Measurements from ENCODE around the gene CDSN. TPM values are rescaled to one million over a fixed set of nuclear protein-coding genes. Genes with fewer than 3 reads are reported as not detected.

The CDSN gene
- polyA plus RNA-seq, 3 donors from 2014 or later = not detected

GRCh38 chr6:31138982-31139381, 18.7 kb upstream of the CDSN start, which contains the start of gene PSORS1C2:
Gene PSORS1C2, minus strand, starts transcription at chr6:31139066. Its CDS starts 40 bp downstream, at chr6:31139026.
- H3K27me3 Mint-ChIP-seq (ENCODE audit: low read depth in 3 of 3) = no peaks in the 10 kb centered on the region
- peak within 1 kb of the TSS in 3 of 5 donors; percentile 77 to 92 (median 78) for H3K4me3 Mint-ChIP-seq
- peak within 1 kb of the TSS in 1 of 6 donors; percentile 88 for H3K27ac Mint-ChIP-seq
- H3K36me3 Mint-ChIP-seq = peaks cover 0 to 4% (median 0%) of the 10 kb centered on the region in 3 donors
- H3K4me1 Mint-ChIP-seq = peaks cover 6 to 7% of the 10 kb centered on the region in 2 donors
- no peak for DNase-seq
- no peaks in the 10 kb centered on the region for H3K9me3 Mint-ChIP-seq

- Mint-ChIP-seq H3K36me3 (no peaks in the 10 kb centered on the region), H3K27ac (no peak overlapping the region), H3K27me3 (ENCODE audit: low read depth in 3 of 3) (no peaks in the 10 kb centered on the region), H3K9me3 (no peaks in the 10 kb centered on the region), H3K4me1 (peaks cover 6 to 7% of the 10 kb centered on the region in 2 donors), H3K4me3 (no peak overlapping the region)
- DNase-seq = no peak
These were observed 15.5 kb upstream of the CDSN start for GRCh38 chr6:31135710-31136109.

GRCh38 chr6:31132806-31133205, 12.6 kb upstream of the CDSN start:
- Mint-ChIP-seq H3K36me3 (no peaks in the 10 kb centered on the region), H3K27ac (no peak overlapping the region), H3K4me3 (no peak overlapping the region), H3K27me3 (ENCODE audit: low read depth in 3 of 3) (peaks cover 2 to 5% (median 5%) of the 10 kb centered on the region in 3 donors), H3K9me3 (no peaks in the 10 kb centered on the region), H3K4me1 (peaks cover 3 to 6% of the 10 kb centered on the region in 2 donors)
- no peak for DNase-seq

- no peak for DNase-seq
- Mint-ChIP-seq H3K27ac (no peak overlapping the region), H3K27me3 (ENCODE audit: low read depth in 3 of 3) (peaks cover 4 to 5% (median 5%) of the 10 kb centered on the region in 3 donors), H3K36me3 (no peaks in the 10 kb centered on the region), H3K4me1 (no peaks in the 10 kb centered on the region), H3K4me3 (no peak overlapping the region), H3K9me3 (no peaks in the 10 kb centered on the region)
These were observed 11.3 kb upstream of the CDSN start for GRCh38 chr6:31131595-31131994.

GRCh38 chr6:31130751-31131150, 10.5 kb upstream of the CDSN start:
- H3K27me3 Mint-ChIP-seq (ENCODE audit: low read depth in 3 of 3) = peaks cover 5 to 6% (median 5%) of the 10 kb centered on the region in 3 donors
- H3K9me3 Mint-ChIP-seq = no peaks in the 10 kb centered on the region
- H3K4me3 Mint-ChIP-seq = no peak overlapping the region
- H3K4me1 Mint-ChIP-seq = no peaks in the 10 kb centered on the region
- DNase-seq = no peak
- H3K36me3 Mint-ChIP-seq = no peaks in the 10 kb centered on the region
- H3K27ac Mint-ChIP-seq = no peak overlapping the region

GRCh38 chr6:31129130-31129529, 8.9 kb upstream of the CDSN start:
- Mint-ChIP-seq H3K4me1 (no peaks in the 10 kb centered on the region), H3K9me3 (no peaks in the 10 kb centered on the region), H3K4me3 (no peak overlapping the region), H3K27ac (no peak overlapping the region), H3K27me3 (ENCODE audit: low read depth in 3 of 3) (peaks cover 5 to 6% (median 5%) of the 10 kb centered on the region in 3 donors), H3K36me3 (no peaks in the 10 kb centered on the region)
- no peak for DNase-seq

- Mint-ChIP-seq H3K27ac (no peak overlapping the region), H3K9me3 (no peaks in the 10 kb centered on the region), H3K4me1 (no peaks in the 10 kb centered on the region)
These were observed 7.9 kb upstream of the CDSN start for GRCh38 chr6:31128093-31128676.

GRCh38 chr6:31126396-31127175, 6.3 kb upstream of the CDSN start:
- no peak overlapping the region for H3K27ac Mint-ChIP-seq
- H3K27me3 Mint-ChIP-seq (ENCODE audit: low read depth in 3 of 3) = peaks cover 5 to 10% (median 8%) of the 10 kb centered on the region in 3 donors
- H3K9me3 Mint-ChIP-seq = no peaks in the 10 kb centered on the region
- H3K4me3 Mint-ChIP-seq = no peak overlapping the region
- H3K4me1 Mint-ChIP-seq = no peaks in the 10 kb centered on the region
- H3K36me3 Mint-ChIP-seq = no peaks in the 10 kb centered on the region
- DNase-seq = no peak

More at GRCh38 chr6:31128093-31128676, 7.9 kb upstream of the CDSN start:
- H3K36me3 Mint-ChIP-seq = no peaks in the 10 kb centered on the region
- H3K27me3 Mint-ChIP-seq (ENCODE audit: low read depth in 3 of 3) = peaks cover 5 to 6% (median 5%) of the 10 kb centered on the region in 3 donors
- no peak overlapping the region for H3K4me3 Mint-ChIP-seq
- peak; percentile 38 to 49 (median 42) for DNase-seq

GRCh38 chr6:31125586-31126363, 5.5 kb upstream of the CDSN start:
- H3K27ac Mint-ChIP-seq = no peak overlapping the region
- no peak overlapping the region for H3K4me3 Mint-ChIP-seq
- DNase-seq = no peak

GRCh38 chr6:31125162-31125561, 4.9 kb upstream of the CDSN start:
- Mint-ChIP-seq H3K27me3 (ENCODE audit: low read depth in 3 of 3) (peaks cover 5 to 10% (median 8%) of the 10 kb centered on the region in 3 donors), H3K9me3 (no peaks in the 10 kb centered on the region), H3K4me3 (no peak overlapping the region), H3K4me1 (no peaks in the 10 kb centered on the region), H3K36me3 (no peaks in the 10 kb centered on the region), H3K27ac (no peak overlapping the region)
- no peak for DNase-seq

More at GRCh38 chr6:31125586-31126363, 5.5 kb upstream of the CDSN start:
- Mint-ChIP-seq H3K4me1 (no peaks in the 10 kb centered on the region), H3K27me3 (ENCODE audit: low read depth in 3 of 3) (peaks cover 5 to 10% (median 8%) of the 10 kb centered on the region in 3 donors), H3K36me3 (no peaks in the 10 kb centered on the region), H3K9me3 (no peaks in the 10 kb centered on the region)

GRCh38 chr6:31122791-31123706, 2.8 kb upstream of the CDSN start:
- Mint-ChIP-seq H3K27ac (no peak overlapping the region), H3K27me3 (ENCODE audit: low read depth in 3 of 3) (peaks cover 1 to 18% (median 9%) of the 10 kb centered on the region in 3 donors), H3K36me3 (no peaks in the 10 kb centered on the region), H3K4me3 (no peak overlapping the region), H3K4me1 (no peaks in the 10 kb centered on the region), H3K9me3 (no peaks in the 10 kb centered on the region)
- DNase-seq = no peak

- Mint-ChIP-seq H3K4me3 (no peak overlapping the region), H3K27ac (no peak overlapping the region), H3K27me3 (ENCODE audit: low read depth in 3 of 3) (peaks cover 0 to 23% (median 7%) of the 10 kb centered on the region in 3 donors), H3K9me3 (no peaks in the 10 kb centered on the region), H3K36me3 (no peaks in the 10 kb centered on the region), H3K4me1 (no peaks in the 10 kb centered on the region)
- no peak for DNase-seq
These were observed 1.0 kb upstream of the CDSN start for GRCh38 chr6:31121131-31121790.

- Mint-ChIP-seq H3K27ac (no peak overlapping the region), H3K36me3 (no peaks in the 10 kb centered on the region)
These were observed 2.1 kb downstream of the CDSN start for GRCh38 chr6:31118178-31118577.

More at GRCh38 chr6:31118178-31118577, 2.1 kb downstream of the CDSN start:
- Mint-ChIP-seq H3K4me3 (no peak overlapping the region), H3K4me1 (no peaks in the 10 kb centered on the region), H3K27me3 (ENCODE audit: low read depth in 3 of 3) (peaks cover 2 to 35% (median 5%) of the 10 kb centered on the region in 3 donors), H3K9me3 (no peaks in the 10 kb centered on the region)
- DNase-seq = no peak

Measured in immature natural killer cell (primary cell).